Right lobe of liver (tissue), 4 donors: ENCODE results near the gene PRKCG.

Experiments
- CTCF ChIP-seq, 4 donors: fragments of 200-600 bp in 3 of 4; fragments of 450-650 bp in 1 of 4; IDR thresholded peaks; one replicate each; pipeline versions ENCODE4 v1.5.1 to v1.8.0; 2016 to 2022; ENCODE audit warnings: antibody characterized with exemption in 4 of 4, mild to moderate bottlenecking in 2 of 4
- POLR2A ChIP-seq: fragments of 450-650 bp; IDR thresholded peaks from one replicate; pipeline ENCODE4 v1.6.1; 2017; ENCODE audit warnings: antibody characterized with exemption, mild to moderate bottlenecking
- donor health status: DM: no; HTN: no; CAD: no.
- donor health status: DM: no; HTN: no; CAD: no.
- donor health status: DM: no; HTN: yes; CAD: no.

- TF ChIP-seq CTCF (IDR thresholded peaks at IDR 0.05), result no peak
- no peak for TF ChIP-seq POLR2A
These were observed 2.6 kb upstream of the PRKCG start for GRCh38 chr19:53879140-53880081.
